Measurements from ENCODE around the gene PDE1A. TPM values are rescaled to one million over a fixed set of nuclear protein-coding genes. Genes with fewer than 3 reads are reported as not detected.

The PDE1A gene
- total RNA-seq, 4 donors from 2014 or later, result 0.75 to 8.1 (median 3.8) TPM

- Histone ChIP-seq H3K27me3 (no peaks in the 10 kb centered on the region), H3K4me3 (no peak overlapping the region), H3K4me1 (no peaks in the 10 kb centered on the region), H3K27ac (no peak overlapping the region), H3K36me3 (no peaks in the 10 kb centered on the region), H3K9me3 (no peaks in the 10 kb centered on the region)
- intact Hi-C loops (cut with DNase I; ENCODE audit: low total_unique reads) (no loop called here), in situ Hi-C loops (cut with MboI; ENCODE audit: low pct_ligation_motif_present in 1 of 4, low pct_unique_long_range_greater_than_20kb in 1 of 4, low sequenced_read_pairs in 3 of 4) (no loop called here)
- DNase-seq, result no peak
- TF ChIP-seq CTCF (IDR thresholded peaks at IDR 0.05) (no peak), POLR2A (IDR thresholded peaks at IDR 0.05) (no peak), POLR2AphosphoS5 (IDR thresholded peaks at IDR 0.05) (no peak)
These were observed 19.3 kb upstream of the PDE1A start for GRCh38 chr2:182446087-182446486.

- Histone ChIP-seq H3K27ac (no peak overlapping the region), H3K4me1 (no peaks in the 10 kb centered on the region), H3K27me3 (no peaks in the 10 kb centered on the region), H3K9me3 (no peaks in the 10 kb centered on the region), H3K4me3 (no peak overlapping the region), H3K36me3 (no peaks in the 10 kb centered on the region)
- in situ Hi-C loops (cut with MboI; ENCODE audit: low pct_ligation_motif_present in 1 of 4, low pct_unique_long_range_greater_than_20kb in 1 of 4, low sequenced_read_pairs in 3 of 4), result no loop called here
- intact Hi-C loops (cut with DNase I; ENCODE audit: low total_unique reads), result no loop called here
- TF ChIP-seq POLR2AphosphoS5 (IDR thresholded peaks at IDR 0.05) (no peak), CTCF (IDR thresholded peaks at IDR 0.05) (no peak), EP300 (IDR thresholded peaks at IDR 0.05; ENCODE audit: low read depth) (no peak), POLR2A (IDR thresholded peaks at IDR 0.05) (no peak)
- 59 to 65% methylated on average over 4 of the region's 4 CpGs for WGBS, 2 donors (ENCODE audit: low coverage in 1 of 2)
- no peak for DNase-seq
These were observed 18.6 kb upstream of the PDE1A start for GRCh38 chr2:182445391-182445965.

- Histone ChIP-seq H3K4me1 (no peaks in the 10 kb centered on the region), H3K9me3 (no peaks in the 10 kb centered on the region), H3K27me3 (no peaks in the 10 kb centered on the region), H3K36me3 (no peaks in the 10 kb centered on the region), H3K4me3 (no peak overlapping the region), H3K27ac (no peak overlapping the region)
- DNase-seq, result no peak
- intact Hi-C loops (cut with DNase I; ENCODE audit: low total_unique reads), result no loop called here
- TF ChIP-seq EP300 (IDR thresholded peaks at IDR 0.05; ENCODE audit: low read depth) (no peak), CTCF (IDR thresholded peaks at IDR 0.05) (no peak), POLR2AphosphoS5 (IDR thresholded peaks at IDR 0.05) (no peak), POLR2A (IDR thresholded peaks at IDR 0.05) (no peak)
- in situ Hi-C loops (cut with MboI; ENCODE audit: low pct_ligation_motif_present in 1 of 4, low pct_unique_long_range_greater_than_20kb in 1 of 4, low sequenced_read_pairs in 3 of 4), result no loop called here
- 74 to 80% methylated on average over 2 of the region's 2 CpGs for WGBS, 2 donors (ENCODE audit: low coverage in 1 of 2)
These were observed 18.0 kb upstream of the PDE1A start for GRCh38 chr2:182444806-182445205.

GRCh38 chr2:182444170-182444569 is 17.3 kb upstream of the PDE1A start:
- H3K36me3 ChIP-seq, result no peaks in the 10 kb centered on the region
- no peaks in the 10 kb centered on the region for H3K4me1 ChIP-seq
- in situ Hi-C loops (cut with MboI; ENCODE audit: low pct_ligation_motif_present in 1 of 4, low pct_unique_long_range_greater_than_20kb in 1 of 4, low sequenced_read_pairs in 3 of 4), result no loop called here
- no peaks in the 10 kb centered on the region for H3K27me3 ChIP-seq
- TF ChIP-seq EP300 (IDR thresholded peaks at IDR 0.05; ENCODE audit: low read depth), result no peak
- TF ChIP-seq POLR2AphosphoS5 (IDR thresholded peaks at IDR 0.05), result no peak
- no peak for TF ChIP-seq POLR2A (IDR thresholded peaks at IDR 0.05)
- no peak for TF ChIP-seq CTCF (IDR thresholded peaks at IDR 0.05)
- intact Hi-C loops (cut with DNase I; ENCODE audit: low total_unique reads), result no loop called here
- H3K4me3 ChIP-seq, result no peak overlapping the region
- no peaks in the 10 kb centered on the region for H3K9me3 ChIP-seq
- no peak overlapping the region for H3K27ac ChIP-seq
- DNase-seq, result no peak
